K562 (cell line): Measurements from ENCODE around the gene CPE. TPM values are rescaled to one million over a fixed set of nuclear protein-coding genes. Genes with fewer than 3 reads are reported as not detected.
A peak's percentile ranks its signal among the peaks of the same experiment; 100 is the strongest.

Experiments used
- ATAC-seq: fragments of 200-7000 bp; cut with Tn5 transposase; 3 replicates; pipeline ENCODE4 v1.9.1; 2020; ENCODE audit warnings: moderate library complexity
- BruUV-seq: library from RNA; stranded (reverse); fragments of 400-500 nt; replicated peaks from 2 replicates; lab custom pipeline; 2021; lab: Mats Ljungman, UMichigan
- CTCF ChIA-PET: fragments of 300-600 bp; formaldehyde crosslinking; extraction: SDS; loops from one replicate; lab custom pipeline; 2021; ENCODE audit warnings: low intra/inter-chr PET ratio; lab: Yijun Ruan, JAX
- POLR2A ChIA-PET: fragments of 300-600, 350-650 bp; sonication (Branson Sonifier 250); formaldehyde crosslinking; extraction: SDS; loops from one replicate; lab custom pipeline; 2021; ENCODE audit warnings: antibody characterized with exemption, inconsistent platforms; lab: Yijun Ruan, JAX
- DNase-seq, 4 experiments: peaks; one replicate each; pipeline versions ENCODE4 v3.0.0 to v3.0.0-alpha.2; 2011 to 2018; ENCODE audit warnings: low spot score in 3 of 4, mixed read lengths in 3 of 4; ENCODE audit errors: extremely low read depth in 1 of 4
- FAIRE-seq: peaks from 2 replicates; lab custom pipeline; 2011; peaks lifted over from hg19 to GRCh38; lab: Jason Lieb, UNC
- H2AFZ ChIP-seq: 2 replicates; pipeline ENCODE4 v1.6.0; 2011; ENCODE audit warnings: low read depth, low read length, control low read depth, inconsistent platforms
- H3K27ac ChIP-seq: fragments of 200-600 bp; 3 replicates; pipeline ENCODE4 v1.8.0; 2011; ENCODE audit warnings: low read depth, mild to moderate bottlenecking, control low read depth, inconsistent platforms, low read length, moderate library complexity, mixed read lengths; ENCODE audit errors: extremely low read depth
- H3K27me3 ChIP-seq, 2 experiments: fragments of 300-600 bp in 1 of 2; 2 replicates in 1 of 2; 3 replicates in 1 of 2; pipeline versions ENCODE4 v1.6.0 to v1.8.0; 2011; ENCODE audit warnings: inconsistent platforms in 2 of 2, low read length in 2 of 2, mild to moderate bottlenecking in 1 of 2, mixed read lengths in 1 of 2, moderate library complexity in 1 of 2; ENCODE audit not compliant: control insufficient read depth in 2 of 2, insufficient read depth in 2 of 2
- H3K36me3 ChIP-seq: fragments of 300-600 bp; 3 replicates; pipeline ENCODE4 v1.8.0; 2011; ENCODE audit warnings: mild to moderate bottlenecking, low read length, inconsistent platforms; ENCODE audit not compliant: control insufficient read depth, insufficient read depth
- H3K4me1 ChIP-seq, 2 experiments: fragments of 200-600 bp in 1 of 2; replicated peaks in 1 of 2; 2 replicates in 1 of 2; 3 replicates in 1 of 2; pipeline versions ENCODE4 v1.5.1 to v1.8.0; 2011; ENCODE audit warnings: inconsistent platforms in 2 of 2, low read length in 2 of 2, mild to moderate bottlenecking in 1 of 2, mixed read lengths in 1 of 2, moderate library complexity in 1 of 2; ENCODE audit not compliant: control insufficient read depth in 2 of 2, insufficient read depth in 2 of 2
- H3K4me2 ChIP-seq: 2 replicates; pipeline ENCODE4 v1.6.1; 2011; ENCODE audit warnings: low read length, control low read depth, inconsistent platforms, mixed read lengths; ENCODE audit not compliant: insufficient read depth
- H3K4me3 ChIP-seq: fragments of 200-600 bp; sonication (generic), shearing (Covaris generic); 2 replicates; pipeline ENCODE4 v1.5.1; 2016; ENCODE audit warnings: control low read depth, inconsistent platforms
- H3K79me2 ChIP-seq: fragments of 200-600 bp; 3 replicates; pipeline ENCODE4 v1.8.0; 2011; ENCODE audit warnings: low read length, inconsistent platforms; ENCODE audit not compliant: control insufficient read depth, insufficient read depth
- H3K9ac ChIP-seq, 2 experiments: 2 replicates each; pipeline versions ENCODE4 v1.6.0 to v1.6.1; 2011; ENCODE audit warnings: low read depth in 2 of 2, low read length in 2 of 2, control low read depth in 1 of 2, inconsistent platforms in 1 of 2, mild to moderate bottlenecking in 1 of 2, mixed read lengths in 1 of 2; ENCODE audit not compliant: insufficient read depth in 1 of 2
- H3K9me1 ChIP-seq: one replicate; pipeline ENCODE4 v1.6.0; 2011; ENCODE audit warnings: inconsistent platforms, mild to moderate bottlenecking, low read length, moderate library complexity; ENCODE audit not compliant: control insufficient read depth, insufficient read depth
- H3K9me3 ChIP-seq: replicated peaks from 2 replicates; pipeline ENCODE4 v1.5.1; 2011; ENCODE audit warnings: low read depth, low read length, inconsistent platforms; ENCODE audit not compliant: control insufficient read depth, insufficient read depth
- H4K20me1 ChIP-seq: replicated peaks from 2 replicates; pipeline ENCODE4 v1.6.1; 2011; ENCODE audit warnings: low read length, inconsistent platforms, mixed read lengths; ENCODE audit not compliant: control insufficient read depth, insufficient read depth
- C11orf30 ChIP-seq: fragments of 450-650 bp; IDR thresholded peaks from 2 replicates; pipeline ENCODE4 v1.6.1; 2016; ENCODE audit warnings: low read depth, mild to moderate bottlenecking
- CBX1 ChIP-seq: sonication (generic); IDR thresholded peaks from 2 replicates; pipeline ENCODE4 v1.6.1; 2016; ENCODE audit warnings: antibody characterized with exemption, low read depth, mild to moderate bottlenecking
- ESRRA ChIP-seq: fragments of 450-650 bp; IDR thresholded peaks from 2 replicates; pipeline ENCODE4 v1.6.1; 2014; ENCODE audit warnings: low read depth, mild to moderate bottlenecking, moderate library complexity, borderline replicate concordance
- GABPB1 ChIP-seq: sonication (generic); formaldehyde crosslinking; IDR thresholded peaks from 2 replicates; pipeline ENCODE4 v1.8.0; 2022; ENCODE audit warnings: mild to moderate bottlenecking, missing genetic modification reagents
- KDM1A ChIP-seq, 2 experiments: fragments of 450-650 bp; IDR thresholded peaks; 2 replicates each; pipeline ENCODE4 v1.6.1; 2016; ENCODE audit warnings: mild to moderate bottlenecking in 2 of 2
- NFIC ChIP-seq: fragments of 450-650 bp; IDR thresholded peaks from 2 replicates; pipeline ENCODE4 v1.6.1; 2017; ENCODE audit warnings: mild to moderate bottlenecking, inconsistent platforms
- RBBP5 ChIP-seq: fragments of 200-600 bp; sonication (generic); IDR thresholded peaks from 2 replicates; pipeline ENCODE4 v1.6.1; 2012; ENCODE audit warnings: borderline replicate concordance, mild to moderate bottlenecking, low read length, control low read depth, inconsistent platforms; ENCODE audit not compliant: insufficient read depth, poor library complexity, severe bottlenecking
- RBM14 ChIP-seq: fragments of 200-400 bp; formaldehyde crosslinking; IDR thresholded peaks from 2 replicates; pipeline ENCODE4 v1.6.1; 2018; ENCODE audit warnings: low read depth, mild to moderate bottlenecking, low read length, moderate library complexity, borderline replicate concordance; ENCODE audit not compliant: insufficient read depth
- SIX5 ChIP-seq, 2 experiments: IDR thresholded peaks; 2 replicates each; pipeline ENCODE4 v1.6.1; 2011; ENCODE audit warnings: low read length in 2 of 2, borderline replicate concordance in 1 of 2, low read depth in 1 of 2, mild to moderate bottlenecking in 1 of 2, moderate library complexity in 1 of 2; ENCODE audit not compliant: insufficient read depth in 1 of 2
- SMC3 ChIP-seq: conservative IDR thresholded peaks from 2 replicates; pipeline ENCODE4 v1.6.1; 2011; ENCODE audit warnings: low read depth, low read length, improper control_type of control experiment; ENCODE audit not compliant: insufficient read depth
- SPI1 ChIP-seq: IDR thresholded peaks from 2 replicates; pipeline ENCODE4 v1.6.1; 2011; ENCODE audit warnings: low read depth, low read length, control low read depth, borderline replicate concordance
- SRSF3 ChIP-seq: fragments of 200-400 bp; formaldehyde crosslinking; IDR thresholded peaks from 2 replicates; pipeline ENCODE4 v1.6.1; 2016; ENCODE audit warnings: mild to moderate bottlenecking, low read length, moderate library complexity; ENCODE audit not compliant: insufficient read depth
- ZEB2 ChIP-seq: fragments of 450-650 bp; IDR thresholded peaks from 2 replicates; pipeline ENCODE4 v1.6.1; 2016
- ZFX ChIP-seq: sonication (generic); formaldehyde crosslinking; IDR thresholded peaks from 2 replicates; pipeline ENCODE4 v1.8.0; 2022; ENCODE audit warnings: mild to moderate bottlenecking, missing genetic modification reagents, moderate library complexity
- ZKSCAN3 ChIP-seq: fragments of 250-450 bp; sonication (Bioruptor Pico); IDR thresholded peaks from 2 replicates; pipeline ENCODE4 v1.4.0; 2020
- ZNF140 ChIP-seq: fragments of 250-450 bp; sonication (Bioruptor Pico); IDR thresholded peaks from 2 replicates; pipeline ENCODE4 v1.8.0; 2021; ENCODE audit warnings: moderate library complexity, mild to moderate bottlenecking, inconsistent platforms
- ZNF584 ChIP-seq: fragments of 200-800 bp; sonication (Bioruptor generic); IDR thresholded peaks from 2 replicates; pipeline ENCODE4 v1.6.1; 2016; ENCODE audit warnings: low read depth, mild to moderate bottlenecking, missing genetic modification characterization, missing compliant biosample characterization
- WGBS: fragments of 100-300 bp; shearing (Covaris generic); methylation state at CpG from one replicate; pipeline ENCODE4 v1.1.6; 2016; ENCODE audit warnings: low coverage, mixed read lengths; ENCODE audit not compliant: insufficient coverage; ENCODE audit errors: missing lambda C conversion rate; 5-methylcytosine and 5-hydroxymethylcytosine counted together
- in situ Hi-C: fragments of 300-500 bp; cut with MboI; formaldehyde crosslinking; loops from 4 replicates; pipeline ENCODE4 v1.15.0; 2018; ENCODE audit warnings: inconsistent platforms, mixed read lengths
- intact Hi-C: fragments of 100-400 bp; cut with micrococcal nuclease; formaldehyde crosslinking; loops from 2 replicates; pipeline ENCODE4 v1.14.2; 2022
- polyA plus RNA-seq, 8 experiments: library from polyadenylated mRNA; depleted of rRNA in 4 of 8; stranded (reverse) in 5 of 8; unstranded in 3 of 8; fragments of >200 nt; fragmentation: Nextera tagmentation in 2 of 8; fragmentation: Illumina TruSeq in 1 of 8; extraction: Ambion mirVana in 2 of 8; extraction: Trizol in 1 of 8; gene quantifications; 2 replicates each; pipeline versions ENCODE4 v1.2.1 to v1.2.3, GENCODE V29; 2011 to 2014; ENCODE audit warnings: inconsistent platforms in 1 of 8, missing spikeins in 1 of 8
- total RNA-seq, 7 experiments: library from RNA; depleted of rRNA in 6 of 7; stranded (reverse); fragments of >200 nt in 6 of 7; fragmentation: Illumina TruSeq in 2 of 7; extraction: Trizol in 2 of 7; gene quantifications; 2 replicates each; pipeline versions ENCODE4 v1.2.1 to v1.2.3, GENCODE V29; 2011 to 2021; ENCODE audit warnings: low replicate concordance in 1 of 7
- TF ChIP-seq, protein P1 (sequence below): fragments of 250-450 bp; sonication (Bioruptor Pico); IDR thresholded peaks from 2 replicates; pipeline ENCODE4 v1.4.0; 2020

The CPE gene
- total and polyA plus RNA-seq, 9 of the 15 experiments (the other 6 are each of a cell fraction or from before 2014, with no cell fraction given) = 0.04 to 0.16 (median 0.06) TPM; not detected in 4

DNA sequence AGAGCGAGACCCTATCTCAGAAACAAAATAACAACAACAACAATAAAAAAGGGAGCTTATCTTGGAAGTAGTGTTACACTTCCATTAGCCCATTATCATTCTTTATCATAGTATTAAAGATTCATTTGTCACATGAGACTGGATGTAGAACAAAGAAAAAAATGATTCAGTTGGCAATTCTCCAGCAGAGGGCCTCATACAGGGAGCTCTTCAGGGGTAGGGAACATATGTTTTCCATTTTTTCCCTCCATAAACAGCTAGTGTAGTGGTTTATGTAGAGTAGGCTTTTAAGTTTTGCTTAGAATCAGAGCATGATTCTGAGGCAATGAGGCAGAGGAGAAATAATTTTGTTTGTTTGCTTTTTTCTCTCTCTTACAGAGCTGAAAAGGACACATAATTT is 5.8 kb downstream of the CPE start (continued):
- TF ChIP-seq, protein P1, sequence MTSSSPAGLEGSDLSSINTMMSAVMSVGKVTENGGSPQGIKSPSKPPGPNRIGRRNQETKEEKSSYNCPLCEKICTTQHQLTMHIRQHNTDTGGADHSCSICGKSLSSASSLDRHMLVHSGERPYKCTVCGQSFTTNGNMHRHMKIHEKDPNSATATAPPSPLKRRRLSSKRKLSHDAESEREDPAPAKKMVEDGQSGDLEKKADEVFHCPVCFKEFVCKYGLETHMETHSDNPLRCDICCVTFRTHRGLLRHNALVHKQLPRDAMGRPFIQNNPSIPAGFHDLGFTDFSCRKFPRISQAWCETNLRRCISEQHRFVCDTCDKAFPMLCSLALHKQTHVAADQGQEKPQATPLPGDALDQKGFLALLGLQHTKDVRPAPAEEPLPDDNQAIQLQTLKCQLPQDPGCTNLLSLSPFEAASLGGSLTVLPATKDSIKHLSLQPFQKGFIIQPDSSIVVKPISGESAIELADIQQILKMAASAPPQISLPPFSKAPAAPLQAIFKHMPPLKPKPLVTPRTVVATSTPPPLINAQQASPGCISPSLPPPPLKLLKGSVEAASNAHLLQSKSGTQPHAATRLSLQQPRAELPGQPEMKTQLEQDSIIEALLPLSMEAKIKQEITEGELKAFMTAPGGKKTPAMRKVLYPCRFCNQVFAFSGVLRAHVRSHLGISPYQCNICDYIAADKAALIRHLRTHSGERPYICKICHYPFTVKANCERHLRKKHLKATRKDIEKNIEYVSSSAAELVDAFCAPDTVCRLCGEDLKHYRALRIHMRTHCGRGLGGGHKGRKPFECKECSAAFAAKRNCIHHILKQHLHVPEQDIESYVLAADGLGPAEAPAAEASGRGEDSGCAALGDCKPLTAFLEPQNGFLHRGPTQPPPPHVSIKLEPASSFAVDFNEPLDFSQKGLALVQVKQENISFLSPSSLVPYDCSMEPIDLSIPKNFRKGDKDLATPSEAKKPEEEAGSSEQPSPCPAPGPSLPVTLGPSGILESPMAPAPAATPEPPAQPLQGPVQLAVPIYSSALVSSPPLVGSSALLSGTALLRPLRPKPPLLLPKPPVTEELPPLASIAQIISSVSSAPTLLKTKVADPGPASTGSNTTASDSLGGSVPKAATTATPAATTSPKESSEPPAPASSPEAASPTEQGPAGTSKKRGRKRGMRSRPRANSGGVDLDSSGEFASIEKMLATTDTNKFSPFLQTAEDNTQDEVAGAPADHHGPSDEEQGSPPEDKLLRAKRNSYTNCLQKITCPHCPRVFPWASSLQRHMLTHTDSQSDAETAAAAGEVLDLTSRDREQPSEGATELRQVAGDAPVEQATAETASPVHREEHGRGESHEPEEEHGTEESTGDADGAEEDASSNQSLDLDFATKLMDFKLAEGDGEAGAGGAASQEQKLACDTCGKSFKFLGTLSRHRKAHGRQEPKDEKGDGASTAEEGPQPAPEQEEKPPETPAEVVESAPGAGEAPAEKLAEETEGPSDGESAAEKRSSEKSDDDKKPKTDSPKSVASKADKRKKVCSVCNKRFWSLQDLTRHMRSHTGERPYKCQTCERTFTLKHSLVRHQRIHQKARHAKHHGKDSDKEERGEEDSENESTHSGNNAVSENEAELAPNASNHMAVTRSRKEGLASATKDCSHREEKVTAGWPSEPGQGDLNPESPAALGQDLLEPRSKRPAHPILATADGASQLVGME (CRISPR knock-in tag) = no peak
- TF ChIP-seq SRSF3 = no peak
- TF ChIP-seq GABPB1 = no peak
- peak; percentile 26 for TF ChIP-seq NFIC
- TF ChIP-seq KDM1A (IDR thresholded peaks at IDR 0.05) = no peak

DNA sequence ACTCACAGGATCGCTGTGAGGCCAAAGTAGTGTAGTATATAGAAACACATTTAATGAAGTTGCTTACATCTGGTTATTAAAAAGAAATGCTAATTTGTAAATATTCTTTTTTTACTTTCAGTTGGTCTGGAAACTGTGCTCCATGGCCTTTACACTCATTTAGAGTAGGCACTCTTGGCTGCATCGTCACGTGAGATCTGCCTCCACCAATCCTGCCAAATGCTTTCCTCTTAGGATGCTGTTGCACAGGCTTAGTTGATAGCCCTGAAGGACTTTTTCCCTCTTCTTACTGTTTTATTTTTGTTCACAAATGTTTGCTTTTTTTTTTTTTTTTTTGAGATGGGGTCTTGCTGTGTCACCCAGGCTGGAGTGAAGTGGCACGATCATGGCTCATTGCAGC is 6.3 kb downstream of the CPE start:
- no peak overlapping the region for H3K9ac ChIP-seq
- intact Hi-C loops (no loop called here), in situ Hi-C loops (no loop called here)
- 5% methylated on average over 4 of the region's 4 CpGs for WGBS
- peak; percentile 11 for FAIRE-seq
- no peak for ATAC-seq
- DNase-seq = no peak
- BruUV-seq = no TSS peak
- no peaks in the 10 kb centered on the region for H3K79me2 ChIP-seq
- H3K9me3 ChIP-seq = no peaks in the 10 kb centered on the region
- POLR2A ChIA-PET = interaction anchor here (1.2 kb wide), 1 partner anchor 175 kb away, joined by 5 read pairs; no protein-coding TSS in a partner anchor
- H3K4me1 ChIP-seq = no peaks in the 10 kb centered on the region
- H3K27ac ChIP-seq = no peak overlapping the region
- no peaks in the 10 kb centered on the region for H3K36me3 ChIP-seq
- H4K20me1 ChIP-seq = no peaks in the 10 kb centered on the region
- CTCF ChIA-PET = interaction anchor here (1.0 kb wide), 1 partner anchor 80 kb away, joined by 4 read pairs; no protein-coding TSS in a partner anchor
- H3K27me3 ChIP-seq = peaks cover 0 to 6% of the 10 kb centered on the region in 2 experiments; a peak in 2 of 5 replicates
- H3K4me2 ChIP-seq = no peak overlapping the region
- no peak overlapping the region for H2AFZ ChIP-seq
- no peak overlapping the region for H3K4me3 ChIP-seq
- no peaks in the 10 kb centered on the region for H3K9me1 ChIP-seq
- TF ChIP-seq ESRRA (no peak), C11orf30 (no peak), SMC3 (no peak), ZFX (CRISPR knock-in tag) (no peak), RBM14 (no peak), ZKSCAN3 (CRISPR knock-in tag) (no peak), RBBP5 (no peak), SIX5 (IDR thresholded peaks at IDR 0.05; ENCODE audit: borderline replicate concordance in 1 of 2, insufficient read depth in 1 of 2, low read depth in 1 of 2, low read length in 2 of 2) (no peak), ZNF140 (CRISPR knock-in tag) (no peak), CBX1 (no peak), ZEB2 (no peak), ZNF584 (CRISPR knock-in tag) (no peak), SPI1 (no peak)
